ENCODE measurements around the gene RAB40C. TPM values are rescaled to one million over a fixed set of nuclear protein-coding genes. Genes with fewer than 3 reads are reported as not detected.

The RAB40C gene
- total RNA-seq, 6 experiments from 2014 or later, result 10.0 to 14.1 (median 12.0) TPM

DNA sequence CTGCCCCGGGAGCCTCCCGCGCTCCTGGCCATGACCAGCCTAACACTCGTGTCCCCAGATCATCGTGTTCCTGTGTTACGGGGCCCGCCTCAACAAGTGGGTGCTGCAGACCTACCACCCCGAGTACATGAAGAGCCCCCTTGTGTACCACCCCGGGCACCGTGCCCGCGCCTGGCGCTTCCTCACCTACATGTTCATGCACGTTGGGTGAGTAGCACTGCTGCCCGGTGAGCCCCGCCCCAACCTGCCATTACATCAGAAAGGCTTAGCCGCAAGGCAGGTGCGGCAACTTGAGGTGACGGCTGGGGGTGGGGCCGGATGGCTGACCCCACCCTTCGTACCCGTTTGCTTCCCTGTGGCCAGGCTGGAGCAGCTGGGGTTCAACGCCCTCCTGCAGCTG lies 87.0 kb downstream of the RAB40C start:
- ATAC-seq (no peak), DNase-seq (no peak)
- TF ChIP-seq, protein P1, sequence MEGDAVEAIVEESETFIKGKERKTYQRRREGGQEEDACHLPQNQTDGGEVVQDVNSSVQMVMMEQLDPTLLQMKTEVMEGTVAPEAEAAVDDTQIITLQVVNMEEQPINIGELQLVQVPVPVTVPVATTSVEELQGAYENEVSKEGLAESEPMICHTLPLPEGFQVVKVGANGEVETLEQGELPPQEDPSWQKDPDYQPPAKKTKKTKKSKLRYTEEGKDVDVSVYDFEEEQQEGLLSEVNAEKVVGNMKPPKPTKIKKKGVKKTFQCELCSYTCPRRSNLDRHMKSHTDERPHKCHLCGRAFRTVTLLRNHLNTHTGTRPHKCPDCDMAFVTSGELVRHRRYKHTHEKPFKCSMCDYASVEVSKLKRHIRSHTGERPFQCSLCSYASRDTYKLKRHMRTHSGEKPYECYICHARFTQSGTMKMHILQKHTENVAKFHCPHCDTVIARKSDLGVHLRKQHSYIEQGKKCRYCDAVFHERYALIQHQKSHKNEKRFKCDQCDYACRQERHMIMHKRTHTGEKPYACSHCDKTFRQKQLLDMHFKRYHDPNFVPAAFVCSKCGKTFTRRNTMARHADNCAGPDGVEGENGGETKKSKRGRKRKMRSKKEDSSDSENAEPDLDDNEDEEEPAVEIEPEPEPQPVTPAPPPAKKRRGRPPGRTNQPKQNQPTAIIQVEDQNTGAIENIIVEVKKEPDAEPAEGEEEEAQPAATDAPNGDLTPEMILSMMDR (IDR thresholded peaks at IDR 0.05), result no peak
- TF ChIP-seq POLR2A (IDR thresholded peaks at IDR 0.05), result no peak
- no peaks in the 10 kb centered on the region for H3K27me3 ChIP-seq
- no peak overlapping the region for H3K4me3 ChIP-seq
- intact Hi-C loops (cut with DNase I), result no loop called here
- peaks cover 0 to 21% (median 8%) of the 10 kb centered on the region in 4 donors for H3K36me3 ChIP-seq
- H3K4me1 ChIP-seq, result peaks cover 0 to 17% (median 7%) of the 10 kb centered on the region in 4 donors
- no peaks in the 10 kb centered on the region for H3K9me3 ChIP-seq
- H3K27ac ChIP-seq, result no peak overlapping the region
- WGBS (ENCODE audit: insufficient coverage, low coverage, low lambda C conversion rate, missing lambda C conversion rate), result no CpG with 5 or more reads among the region's 23 CpGs

DNA sequence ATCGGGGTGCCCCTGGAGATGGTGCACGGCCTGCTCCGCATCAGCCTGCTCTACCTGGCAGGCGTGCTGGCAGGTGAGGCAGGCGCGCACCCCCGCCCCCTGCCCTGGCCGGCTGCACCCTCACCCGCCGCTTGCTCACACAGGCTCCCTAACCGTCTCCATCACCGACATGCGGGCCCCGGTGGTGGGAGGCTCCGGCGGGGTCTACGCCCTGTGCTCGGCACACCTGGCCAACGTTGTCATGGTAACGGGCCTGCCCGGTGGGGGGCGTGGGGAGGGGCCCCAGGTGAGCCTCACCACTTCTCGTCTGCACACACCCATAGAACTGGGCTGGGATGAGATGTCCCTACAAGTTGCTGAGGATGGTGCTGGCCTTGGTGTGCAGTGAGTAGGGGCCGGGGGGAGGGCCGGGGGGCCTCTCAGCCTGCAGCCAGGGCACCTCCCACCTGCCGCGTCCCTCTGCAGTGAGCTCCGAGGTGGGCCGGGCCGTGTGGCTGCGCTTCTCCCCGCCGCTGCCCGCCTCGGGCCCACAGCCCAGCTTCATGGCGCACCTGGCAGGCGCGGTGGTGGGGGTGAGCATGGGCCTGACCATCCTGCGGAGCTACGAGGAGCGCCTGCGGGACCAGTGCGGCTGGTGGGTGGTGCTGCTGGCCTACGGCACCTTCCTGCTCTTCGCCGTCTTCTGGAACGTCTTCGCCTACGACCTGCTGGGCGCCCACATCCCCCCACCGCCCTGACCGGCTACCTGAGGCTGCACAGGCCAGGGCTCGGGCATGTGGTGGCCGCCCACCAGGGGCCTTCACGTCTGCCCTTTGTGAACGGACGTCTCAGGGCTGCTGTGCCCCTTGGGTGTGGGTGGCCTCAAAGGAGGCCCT lies 87.7 kb downstream of the RAB40C start:
- ATAC-seq, result no peak
- Histone ChIP-seq H3K4me3 (no peak overlapping the region), H3K9me3 (no peaks in the 10 kb centered on the region), H3K36me3 (peaks cover 0 to 21% (median 7%) of the 10 kb centered on the region in 4 donors), H3K27ac (no peak overlapping the region), H3K27me3 (no peaks in the 10 kb centered on the region), H3K4me1 (peaks cover 0 to 23% (median 10%) of the 10 kb centered on the region in 4 donors)
- intact Hi-C loops (cut with DNase I), result no loop called here
- TF ChIP-seq, protein P1 (IDR thresholded peaks at IDR 0.05), result no peak
- no peak for TF ChIP-seq POLR2A (IDR thresholded peaks at IDR 0.05)
- WGBS (ENCODE audit: insufficient coverage, low coverage, low lambda C conversion rate, missing lambda C conversion rate), result 62% methylated on average over 8 of the region's 57 CpGs
- no peak for DNase-seq

DNA sequence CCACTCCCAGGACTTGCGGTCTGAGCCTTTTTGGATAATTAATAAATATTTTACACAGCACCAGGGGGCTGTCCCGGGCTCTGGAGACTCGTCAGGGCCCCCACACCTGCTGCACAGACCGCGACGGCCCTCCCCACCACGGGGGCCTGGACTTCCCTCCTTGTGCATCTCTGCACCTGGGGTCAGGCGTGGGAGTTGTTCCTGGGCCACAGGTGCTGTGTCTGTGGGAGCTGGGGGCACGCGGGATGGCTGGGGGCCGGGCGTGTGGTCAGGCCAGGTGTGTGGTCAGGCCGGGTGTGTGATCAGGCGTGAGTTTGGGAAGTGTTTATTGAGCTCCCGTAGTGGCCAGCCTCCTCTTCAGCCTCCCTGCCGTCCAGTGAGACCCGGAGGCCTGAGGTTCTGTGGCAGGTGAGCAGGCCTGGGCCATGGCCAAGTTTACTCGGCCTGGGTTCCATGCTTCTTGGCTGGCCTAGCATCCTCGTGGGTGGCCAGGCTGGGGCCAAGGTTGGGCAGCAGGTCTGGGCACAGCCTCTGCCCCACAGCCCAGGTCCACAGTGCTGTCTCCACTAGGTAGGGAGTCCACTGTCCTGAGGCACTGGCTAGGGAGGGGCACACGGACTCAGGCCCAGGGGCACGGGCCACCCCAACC lies 88.5 kb downstream of the RAB40C start:
- H3K4me1 ChIP-seq, result peaks cover 0 to 30% (median 11%) of the 10 kb centered on the region in 4 donors
- peaks cover 0 to 18% (median 7%) of the 10 kb centered on the region in 4 donors for H3K36me3 ChIP-seq
- H3K4me3 ChIP-seq, result no peak overlapping the region
- TF ChIP-seq POLR2A (IDR thresholded peaks at IDR 0.05), result no peak
- TF ChIP-seq, protein P1 (IDR thresholded peaks at IDR 0.05), result no peak
- no peaks in the 10 kb centered on the region for H3K27me3 ChIP-seq
- no peaks in the 10 kb centered on the region for H3K9me3 ChIP-seq
- peak in 1 of 3 donors; percentile 72 for DNase-seq
- intact Hi-C loops (cut with DNase I), result no loop called here
- peak overlapping the region in 1 of 3 donors; percentile 18 for H3K27ac ChIP-seq
- ATAC-seq, result no peak
- WGBS (ENCODE audit: insufficient coverage, low coverage, low lambda C conversion rate, missing lambda C conversion rate), result no CpG with 5 or more reads among the region's 21 CpGs

Small RNAs within 50 kb of the gene (microRNA-seq; reads per million reads assigned to microRNA genes)
- gene MIR3176, result 2.0 to 2.6 reads per million in 2 donors

Small RNAs within 50 kb of the gene (small RNA-seq; reads per million reads assigned to genes)
- gene MIR3176, result 0 to 0.19 reads per million in 2 experiments
- gene Z98883.1, result 0 reads per million in 2 experiments

Other genes with a start within 250 kb of the RAB40C start
- gene AXIN1, start 237.3 kb upstream of the RAB40C start, total RNA-seq, result 10 to 100 TPM in 3 of 6 experiments, 1 to 10 TPM in 3; 5.5 to 17.4 (median 9.4) TPM
- gene MRPL28, start 219.5 kb upstream of the RAB40C start, total RNA-seq, result 10 to 100 TPM; 29.9 to 64.7 (median 32.6) TPM
- gene PGAP6, start 208.1 kb upstream of the RAB40C start, total RNA-seq, result 10 to 100 TPM; 24.3 to 44.6 (median 28.0) TPM
- 10 to 100 TPM; 50.3 to 83.6 (median 61.0) TPM for gene NME4, start 192.9 kb upstream of the RAB40C start, total RNA-seq
- 100 to 1,000 TPM in 3 of 6 experiments, 10 to 100 TPM in 3; 73.6 to 169 (median 97.0) TPM for gene DECR2, start 188.2 kb upstream of the RAB40C start, total RNA-seq
- 10 to 100 TPM; 19.5 to 38.3 (median 25.5) TPM for gene RAB11FIP3, start 164.4 kb upstream of the RAB40C start, total RNA-seq
- 10 to 100 TPM; 17.3 to 34.3 (median 23.3) TPM for gene CAPN15, start 62.4 kb upstream of the RAB40C start, total RNA-seq
- not detected for gene PRR35, start 29.7 kb upstream of the RAB40C start, total RNA-seq
- under 1 TPM in 5 of 6 experiments, not detected in 1; 0.12 to 0.33 (median 0.28) TPM for gene NHLRC4, start 23.1 kb upstream of the RAB40C start, total RNA-seq
- gene PIGQ, start 20.1 kb upstream of the RAB40C start, total RNA-seq, result 10 to 100 TPM; 19.5 to 32.0 (median 27.8) TPM
- under 1 TPM; 0.43 to 0.70 (median 0.56) TPM for gene WFIKKN1, start 40.9 kb downstream of the RAB40C start, total RNA-seq
- 100 to 1,000 TPM in 1 of 6 experiments, 10 to 100 TPM in 5; 22.7 to 126 (median 32.6) TPM for gene METTL26, start 46.2 kb downstream of the RAB40C start, total RNA-seq
- gene MCRIP2, start 51.8 kb downstream of the RAB40C start, total RNA-seq, result 100 to 1,000 TPM in 2 of 6 experiments, 10 to 100 TPM in 4; 48.8 to 130 (median 76.7) TPM
- 10 to 100 TPM in 4 of 6 experiments, 1 to 10 TPM in 2; 7.2 to 18.1 (median 11.8) TPM for gene WDR90, start 59.3 kb downstream of the RAB40C start, total RNA-seq
- 10 to 100 TPM; 28.5 to 44.8 (median 40.3) TPM for gene RHOT2, start 78.1 kb downstream of the RAB40C start, total RNA-seq
- gene RHBDL1, start 85.6 kb downstream of the RAB40C start, total RNA-seq, result 1 to 10 TPM in 1 of 6 experiments, under 1 TPM in 5; 0.37 to 1.1 (median 0.60) TPM
- 10 to 100 TPM; 37.3 to 69.6 (median 54.3) TPM for gene STUB1, start 90.3 kb downstream of the RAB40C start, total RNA-seq
- gene JMJD8, start 94.3 kb downstream of the RAB40C start, total RNA-seq, result 10 to 100 TPM; 26.9 to 68.1 (median 36.9) TPM
- gene WDR24, start 100.3 kb downstream of the RAB40C start, total RNA-seq, result 10 to 100 TPM in 1 of 6 experiments, 1 to 10 TPM in 5; 5.5 to 11.7 (median 9.7) TPM
- gene FBXL16, start 115.7 kb downstream of the RAB40C start, total RNA-seq, result 1 to 10 TPM in 2 of 6 experiments, under 1 TPM in 1, not detected in 3; 0.05 to 2.3 (median 1.7) TPM
- gene METRN, start 125.1 kb downstream of the RAB40C start, total RNA-seq, result 10 to 100 TPM; 14.0 to 43.7 (median 26.2) TPM
- 10 to 100 TPM; 19.7 to 56.0 (median 28.2) TPM for gene ANTKMT, start 131.1 kb downstream of the RAB40C start, total RNA-seq
- gene CCDC78, start 136.4 kb downstream of the RAB40C start, total RNA-seq, result under 1 TPM in 1 of 6 experiments, not detected in 5; 0.31 TPM
- 1 to 10 TPM in 4 of 6 experiments, under 1 TPM in 2; 0.83 to 2.5 (median 1.3) TPM for gene HAGHL, start 137.0 kb downstream of the RAB40C start, total RNA-seq
- gene CIAO3, start 150.9 kb downstream of the RAB40C start, total RNA-seq, result 10 to 100 TPM; 11.9 to 26.1 (median 17.3) TPM
- under 1 TPM in 1 of 6 experiments, not detected in 5; 0.25 TPM for gene MSLN, start 170.7 kb downstream of the RAB40C start, total RNA-seq
- gene RPUSD1, start 198.3 kb downstream of the RAB40C start, total RNA-seq, result 10 to 100 TPM in 2 of 6 experiments, 1 to 10 TPM in 4; 5.1 to 16.2 (median 6.6) TPM
- gene CHTF18, start 198.6 kb downstream of the RAB40C start, total RNA-seq, result 1 to 10 TPM; 2.9 to 7.8 (median 4.6) TPM
- gene GNG13, start 210.7 kb downstream of the RAB40C start, total RNA-seq, result not detected